ENCODE results near the gene SOS1. TPM values are rescaled to one million over a fixed set of nuclear protein-coding genes. Genes with fewer than 3 reads are reported as not detected.

SOS1 gene
- total and polyA plus RNA-seq, 2 of the 13 experiments (the other 11 are each of a cell fraction or from before 2014, with no cell fraction given) = 20.8 to 60.4 TPM

DNA sequence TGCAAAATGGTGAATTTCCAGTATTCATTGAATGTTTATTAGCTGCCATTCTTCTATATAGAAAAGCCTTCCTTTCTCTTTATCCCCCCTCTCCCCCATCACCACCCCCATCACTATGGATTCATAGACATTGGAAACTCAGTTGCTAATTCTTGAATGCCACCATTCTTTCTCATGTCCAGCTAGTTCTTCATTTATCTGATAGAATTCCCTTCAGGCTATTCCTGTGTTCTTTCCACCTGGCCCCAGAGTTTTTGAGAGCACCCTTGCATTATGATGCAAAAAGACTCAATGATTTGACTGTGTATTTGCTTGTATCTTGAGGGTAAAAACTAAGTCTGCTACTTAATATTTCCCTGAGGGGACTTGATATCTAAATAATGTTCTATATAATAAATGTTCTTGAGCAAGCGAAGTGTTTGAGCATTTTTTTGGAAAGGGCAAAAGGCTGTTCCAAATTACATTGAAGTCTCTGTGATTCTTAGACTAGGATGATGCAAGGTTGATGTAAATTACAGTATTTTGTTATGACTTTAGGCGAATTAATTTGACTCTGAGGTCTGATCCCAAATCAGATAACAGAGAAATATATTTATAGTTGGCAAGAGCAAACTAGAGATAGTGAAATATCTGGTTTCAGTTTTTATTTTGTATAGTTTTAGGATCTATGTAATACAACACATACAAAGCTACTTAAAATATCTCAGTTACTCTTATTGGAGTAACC, 18.8 kb upstream of the SOS1 start:
- Histone ChIP-seq H3K4me1 (ENCODE audit: insufficient read depth, low read length) (peaks cover 61% of the 10 kb centered on the region), H3K27me3 (ENCODE audit: control insufficient read depth in 1 of 2, insufficient read depth in 2 of 2, low read length in 2 of 2) (no peaks in the 10 kb centered on the region), H3K4me3 (replicated peaks in 1 of 3; ENCODE audit: insufficient read depth in 1 of 3, low read depth in 2 of 3, low read length in 3 of 3) (peak overlapping the region in 1 of 3 experiments; percentile 35; a peak in 3 of 6 replicates), H3K4me2 (ENCODE audit: low read depth, low read length) (peak overlapping the region; percentile 66), H3K9me3 (ENCODE audit: low read length) (no peaks in the 10 kb centered on the region), H4K20me1 (ENCODE audit: insufficient read depth, low read length) (no peaks in the 10 kb centered on the region), H2AFZ (ENCODE audit: low read length) (no peak overlapping the region), H3K79me2 (ENCODE audit: insufficient read depth, low read length) (no peaks in the 10 kb centered on the region), H3K9ac (ENCODE audit: insufficient read depth, low read depth, low read length) (peak overlapping the region; percentile 2; the same call in 1 of the 2 replicates), H3K36me3 (replicated peaks in 1 of 2; ENCODE audit: control insufficient read depth in 1 of 2, insufficient read depth in 2 of 2, low read length in 2 of 2) (no peaks in the 10 kb centered on the region), H3K27ac (ENCODE audit: extremely low read length, insufficient read depth, low read length) (peak overlapping the region; percentile 57)
- POLR2A ChIA-PET = interaction anchor here (0.6 to 4.2 kb wide), 5 partner anchors 11 to 193 kb away, joined by 3 to 58 read pairs (median 6); partner anchors contain the start of gene SOS1
- DNase-seq (ENCODE audit: low spot score) (no peak), ATAC-seq (no peak), FAIRE-seq (peak; percentile 12)
- intact Hi-C loops (cut with micrococcal nuclease; ENCODE audit: unreplicated experiment) = loop anchor here (1.0 to 10.0 kb wide), 3 partner anchors 18 to 265 kb away; partner anchors contain the start of genes DHX57, MORN2 and SOS1
- 10% methylated on average over 2 of the region's 2 CpGs for WGBS (ENCODE audit: low lambda C conversion rate)
- CTCF ChIA-PET (ENCODE audit: low intra/inter-chr PET ratio, low total read pairs) = no interaction called here
- TF ChIP-seq, protein P1, sequence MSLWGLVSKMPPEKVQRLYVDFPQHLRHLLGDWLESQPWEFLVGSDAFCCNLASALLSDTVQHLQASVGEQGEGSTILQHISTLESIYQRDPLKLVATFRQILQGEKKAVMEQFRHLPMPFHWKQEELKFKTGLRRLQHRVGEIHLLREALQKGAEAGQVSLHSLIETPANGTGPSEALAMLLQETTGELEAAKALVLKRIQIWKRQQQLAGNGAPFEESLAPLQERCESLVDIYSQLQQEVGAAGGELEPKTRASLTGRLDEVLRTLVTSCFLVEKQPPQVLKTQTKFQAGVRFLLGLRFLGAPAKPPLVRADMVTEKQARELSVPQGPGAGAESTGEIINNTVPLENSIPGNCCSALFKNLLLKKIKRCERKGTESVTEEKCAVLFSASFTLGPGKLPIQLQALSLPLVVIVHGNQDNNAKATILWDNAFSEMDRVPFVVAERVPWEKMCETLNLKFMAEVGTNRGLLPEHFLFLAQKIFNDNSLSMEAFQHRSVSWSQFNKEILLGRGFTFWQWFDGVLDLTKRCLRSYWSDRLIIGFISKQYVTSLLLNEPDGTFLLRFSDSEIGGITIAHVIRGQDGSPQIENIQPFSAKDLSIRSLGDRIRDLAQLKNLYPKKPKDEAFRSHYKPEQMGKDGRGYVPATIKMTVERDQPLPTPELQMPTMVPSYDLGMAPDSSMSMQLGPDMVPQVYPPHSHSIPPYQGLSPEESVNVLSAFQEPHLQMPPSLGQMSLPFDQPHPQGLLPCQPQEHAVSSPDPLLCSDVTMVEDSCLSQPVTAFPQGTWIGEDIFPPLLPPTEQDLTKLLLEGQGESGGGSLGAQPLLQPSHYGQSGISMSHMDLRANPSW (CRISPR knock-in tag; IDR thresholded peaks at IDR 0.05; ENCODE audit: borderline replicate concordance) = no peak
- TF ChIP-seq, protein P2, sequence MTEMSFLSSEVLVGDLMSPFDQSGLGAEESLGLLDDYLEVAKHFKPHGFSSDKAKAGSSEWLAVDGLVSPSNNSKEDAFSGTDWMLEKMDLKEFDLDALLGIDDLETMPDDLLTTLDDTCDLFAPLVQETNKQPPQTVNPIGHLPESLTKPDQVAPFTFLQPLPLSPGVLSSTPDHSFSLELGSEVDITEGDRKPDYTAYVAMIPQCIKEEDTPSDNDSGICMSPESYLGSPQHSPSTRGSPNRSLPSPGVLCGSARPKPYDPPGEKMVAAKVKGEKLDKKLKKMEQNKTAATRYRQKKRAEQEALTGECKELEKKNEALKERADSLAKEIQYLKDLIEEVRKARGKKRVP (CRISPR knock-in tag; IDR thresholded peaks at IDR 0.05) = peak in 1 of 2 experiments; percentile 89; a peak in 2 of 4 replicates
- no peak for TF ChIP-seq ZNF234 (CRISPR knock-in tag; conservative IDR thresholded peaks at IDR 0.05)
- TF ChIP-seq MAZ (IDR thresholded peaks at IDR 0.05; ENCODE audit: borderline replicate concordance, low read depth, low read length) = no peak
- TF ChIP-seq MAZ (CRISPR knock-in tag; IDR thresholded peaks at IDR 0.05; ENCODE audit: low read depth) = no peak
- TF ChIP-seq HNRNPH1 (optimal IDR thresholded peaks at IDR 0.05; ENCODE audit: low read depth, low read length) = no peak
- peak; percentile 0; the same call in 1 of the 2 replicates for TF ChIP-seq ATF1 (CRISPR knock-in tag; IDR thresholded peaks at IDR 0.05)
- TF ChIP-seq CEBPG (CRISPR knock-in tag; IDR thresholded peaks at IDR 0.05) = peak; percentile 75
- TF ChIP-seq POGZ (CRISPR knock-in tag; IDR thresholded peaks at IDR 0.05) = no peak
- BruUV-seq (replicated peaks) = no TSS peak
- in situ Hi-C loops (cut with HindIII; ENCODE audit: extremely low pct_ligation_motif_present, low pct_unique_long_range_greater_than_20kb) = no loop called here

Data from HepG2 (cell line).